Stomach (tissue), 9 donors: ENCODE measurements around the gene CPLX3. TPM values are rescaled to one million over a fixed set of nuclear protein-coding genes. Genes with fewer than 3 reads are reported as not detected.

ENCODE experiments used
- DNase-seq, 2 donors: peaks; one replicate each; pipeline versions ENCODE4 v3.0.0 to v3.0.0-alpha.2; 2013 to 2019
- H3K27ac ChIP-seq, 5 donors: fragments of 200-600 bp in 4 of 5; sonication (generic) in 4 of 5; one replicate each; pipeline ENCODE4 v1.5.1; 2013 to 2019; ENCODE audit warnings: mild to moderate bottlenecking in 1 of 5, moderate library complexity in 1 of 5
- H3K27me3 ChIP-seq, 3 donors: fragments of 200-600 bp; sonication (generic); one replicate each; pipeline ENCODE4 v1.5.1; 2017 to 2019; ENCODE audit warnings: mixed run types in 1 of 3
- H3K36me3 ChIP-seq, 4 donors: fragments of 200-600 bp; sonication (generic); 1 replicate in 3 of 4; 2 replicates in 1 of 4; pipeline ENCODE4 v1.5.1; 2016 to 2019
- H3K4me1 ChIP-seq, 4 donors: fragments of 200-600 bp; sonication (generic); one replicate each; pipeline ENCODE4 v1.5.1; 2016 to 2019
- H3K4me3 ChIP-seq, 4 donors: fragments of 200-600 bp; sonication (generic) in 3 of 4; one replicate each; pipeline ENCODE4 v1.5.1; 2016 to 2019; ENCODE audit warnings: mild to moderate bottlenecking in 1 of 4
- H3K9me3 ChIP-seq, 4 donors: fragments of 200-600 bp; sonication (generic); one replicate each; pipeline ENCODE4 v1.5.1; 2016 to 2019
- CTCF ChIP-seq, 7 experiments: fragments of 450-650 bp in 4 of 7; fragments of 200-600 bp in 3 of 7; sonication (generic) in 3 of 7; IDR thresholded peaks; one replicate each; pipeline ENCODE4 v1.5.1; 2016 to 2019; ENCODE audit warnings: antibody characterized with exemption in 7 of 7, control low read depth in 2 of 7, mild to moderate bottlenecking in 1 of 7
- EP300 ChIP-seq: sonication (generic); formaldehyde crosslinking; IDR thresholded peaks from one replicate; pipeline ENCODE4 v1.6.1; 2017; ENCODE audit warnings: antibody characterized with exemption
- POLR2A ChIP-seq, 4 donors: fragments of 450-650 bp; IDR thresholded peaks; one replicate each; pipeline ENCODE4 v1.6.1; 2016; ENCODE audit warnings: antibody characterized with exemption in 4 of 4, control low read depth in 2 of 4, mild to moderate bottlenecking in 1 of 4, moderate library complexity in 1 of 4
- POLR2AphosphoS5 ChIP-seq, 3 donors: sonication (generic); formaldehyde crosslinking; IDR thresholded peaks; one replicate each; pipeline ENCODE4 v1.6.1; 2016; ENCODE audit warnings: antibody characterized with exemption in 3 of 3
- WGBS, 5 donors: extraction: QIAGEN DNeasy Blood & Tissue Kit in 3 of 5; methylation state at CpG; one replicate each; pipeline versions ENCODE4 v1.1.5 to v1.1.7; 2013 to 2018; 5-methylcytosine and 5-hydroxymethylcytosine counted together
- intact Hi-C: fragments of 100-400 bp; cut with DNase I; formaldehyde crosslinking; loops from one replicate; pipeline ENCODE4 v1.15.1; 2023; ENCODE audit warnings: low total_unique reads
- polyA plus RNA-seq, 3 donors: library from polyadenylated mRNA; stranded (reverse); fragments of 200-250 nt; gene quantifications; one replicate each; pipeline ENCODE4 v1.2.3, GENCODE V29; 2013
- total RNA-seq, 5 donors: library from RNA; depleted of rRNA; stranded (reverse); fragments of >200 nt; gene quantifications; one replicate each; pipeline versions ENCODE4 v1.1.0 to v1.2.3, GENCODE V29; 2014 to 2016
- donor health status: healthy with polysubstance abuse.
- donor health status: Bipolar disorder and iron deficiency.
- donor health status: healthy.

CPLX3 gene
- total and polyA plus RNA-seq, 8 donors = 0.61 to 57.8 (median 19.4) TPM; not detected in 4

- intact Hi-C loops = no loop called here
- no peaks in the 10 kb centered on the region for H3K9me3 ChIP-seq
- no peaks in the 10 kb centered on the region for H3K27me3 ChIP-seq
- WGBS, 5 donors = 84 to 89% (median 87%) methylated on average over 11 to 18 of the region's 18 CpGs
- H3K4me3 ChIP-seq = no peak overlapping the region
- H3K27ac ChIP-seq = no peak overlapping the region
- H3K4me1 ChIP-seq = peaks cover 18 to 44% (median 34%) of the 10 kb centered on the region in 4 donors
- peaks cover 37 to 75% (median 64%) of the 10 kb centered on the region in 4 donors for H3K36me3 ChIP-seq
- no peak for DNase-seq
- no peak for TF ChIP-seq EP300
- TF ChIP-seq POLR2AphosphoS5 (IDR thresholded peaks at IDR 0.05) = no peak
- TF ChIP-seq POLR2A (IDR thresholded peaks at IDR 0.05) = no peak
- TF ChIP-seq CTCF (IDR thresholded peaks at IDR 0.05) = no peak
Observed at GRCh38 chr15:74801311-74801997, 25.0 kb upstream of the CPLX3 start.

- Histone ChIP-seq H3K4me3 (no peak overlapping the region), H3K36me3 (peaks cover 37 to 75% (median 64%) of the 10 kb centered on the region in 4 donors), H3K9me3 (no peaks in the 10 kb centered on the region), H3K27me3 (no peaks in the 10 kb centered on the region), H3K4me1 (peaks cover 18 to 37% (median 34%) of the 10 kb centered on the region in 4 donors), H3K27ac (no peak overlapping the region)
- TF ChIP-seq POLR2AphosphoS5 (IDR thresholded peaks at IDR 0.05) = no peak
- TF ChIP-seq EP300 = no peak
- intact Hi-C loops = no loop called here
- 89 to 94% (median 91%) methylated on average over 13 to 20 of the region's 20 CpGs for WGBS, 5 donors
- DNase-seq = no peak
Observed at GRCh38 chr15:74802290-74802689, 24.1 kb upstream of the CPLX3 start.

- 89 to 93% (median 91%) methylated on average over 28 to 31 of the region's 31 CpGs for WGBS, 5 donors
- intact Hi-C loops = no loop called here
- peaks cover 12 to 31% (median 29%) of the 10 kb centered on the region in 4 donors for H3K4me1 ChIP-seq
- H3K36me3 ChIP-seq = peaks cover 37 to 73% (median 64%) of the 10 kb centered on the region in 4 donors
- no peak for DNase-seq
- no peaks in the 10 kb centered on the region for H3K9me3 ChIP-seq
- no peaks in the 10 kb centered on the region for H3K27me3 ChIP-seq
- H3K27ac ChIP-seq = no peak overlapping the region
- no peak for TF ChIP-seq EP300
- TF ChIP-seq POLR2A (IDR thresholded peaks at IDR 0.05) = no peak
- TF ChIP-seq POLR2AphosphoS5 (IDR thresholded peaks at IDR 0.05) = no peak
- TF ChIP-seq CTCF (IDR thresholded peaks at IDR 0.05) = no peak
- no peak overlapping the region for H3K4me3 ChIP-seq
Observed at GRCh38 chr15:74802862-74803447, 23.5 kb upstream of the CPLX3 start.

GRCh38 chr15:74804935-74805334 lies 21.5 kb upstream of the CPLX3 start:
- 71 to 81% (median 75%) methylated on average over 6 of the region's 6 CpGs for WGBS, 5 donors
- no peaks in the 10 kb centered on the region for H3K9me3 ChIP-seq
- H3K4me1 ChIP-seq = peaks cover 2 to 18% (median 11%) of the 10 kb centered on the region in 4 donors
- no peak overlapping the region for H3K27ac ChIP-seq
- no peak for DNase-seq
- H3K27me3 ChIP-seq = no peaks in the 10 kb centered on the region
- no peak for TF ChIP-seq CTCF (IDR thresholded peaks at IDR 0.05)
- no peak for TF ChIP-seq EP300
- no peak for TF ChIP-seq POLR2AphosphoS5 (IDR thresholded peaks at IDR 0.05)
- no peak for TF ChIP-seq POLR2A (IDR thresholded peaks at IDR 0.05)
- H3K36me3 ChIP-seq = peaks cover 32 to 53% (median 46%) of the 10 kb centered on the region in 4 donors
- intact Hi-C loops = no loop called here
- H3K4me3 ChIP-seq = no peak overlapping the region
